ENCODE measurements around the gene KIAA0319L. TPM values are rescaled to one million over a fixed set of nuclear protein-coding genes. Genes with fewer than 3 reads are reported as not detected.
A peak's percentile ranks its signal among the peaks of the same experiment; 100 is the strongest.

Gene KIAA0319L
- total RNA-seq, 1 experiment from 2014 or later = 60.0 TPM

DNA sequence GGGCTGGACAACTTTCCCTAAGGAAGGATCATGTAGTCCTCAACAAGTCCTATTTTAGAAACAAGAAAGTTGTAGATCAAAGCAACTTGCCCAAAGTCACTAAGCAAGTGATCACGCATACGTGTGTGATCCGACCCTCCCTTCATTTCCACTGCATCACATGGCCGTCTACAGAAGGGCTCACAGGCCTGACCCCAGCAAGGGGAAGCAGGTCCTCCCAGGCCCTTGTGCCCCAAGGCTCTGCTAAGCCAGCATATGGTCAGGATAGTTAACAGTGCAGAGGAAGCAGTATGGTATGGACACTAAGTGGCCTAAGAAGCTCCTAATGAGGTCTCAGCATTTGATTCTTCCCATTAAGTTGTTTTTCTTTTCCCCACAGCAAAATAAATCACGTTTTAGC, 40.7 kb upstream of the KIAA0319L start:
- no TSS peak for BruUV-seq (replicated peaks)

GRCh38 chr1:35595684-35596083, 38.5 kb upstream of the KIAA0319L start:
- ATAC-seq = peak; percentile 18; the same call in 1 of the 2 replicates
- no TSS peak for BruUV-seq (replicated peaks)
- ChIA-PET CTCF (no interaction called here), POLR2A (no interaction called here)
- no peak for DNase-seq (ENCODE audit: low read depth, low spot score)
- in situ Hi-C loops (cut with HindIII; ENCODE audit: low pct_unique_long_range_greater_than_20kb, low sequenced_read_pairs) = no loop called here
- intact Hi-C loops (cut with micrococcal nuclease; ENCODE audit: unreplicated experiment) = no loop called here
- no peaks in the 10 kb centered on the region for H3K9me3 ChIP-seq (ENCODE audit: control insufficient read depth, insufficient read depth, low read depth, low read length)
- no peak overlapping the region for H3K27ac ChIP-seq (ENCODE audit: low read length)
- H3K4me1 ChIP-seq (ENCODE audit: control insufficient read depth, insufficient read depth, low read length) = no peaks in the 10 kb centered on the region
- no peak overlapping the region for H3K4me3 ChIP-seq (ENCODE audit: low read depth in 2 of 2, low read length in 2 of 2)
- H3K36me3 ChIP-seq (ENCODE audit: control insufficient read depth, insufficient read depth, low read length) = peaks cover 4% of the 10 kb centered on the region
- 0 out of 2 replicates have a peak, but pooled peaks have one; percentile 43 for TF ChIP-seq POLR2AphosphoS5 (IDR thresholded peaks at IDR 0.05; ENCODE audit: low read depth, low read length)
- no peak for TF ChIP-seq REST (IDR thresholded peaks at IDR 0.05; ENCODE audit: insufficient read depth in 1 of 2, low read depth in 2 of 2, low read length in 1 of 2)
- no peaks in the 10 kb centered on the region for H3K27me3 ChIP-seq (ENCODE audit: control insufficient read depth, insufficient read depth, low read length)

More for the DNA sequence above, 40.7 kb upstream of the KIAA0319L start:
- ATAC-seq = no peak
- H3K27ac ChIP-seq (ENCODE audit: low read length) = no peak overlapping the region
- in situ Hi-C loops (cut with HindIII; ENCODE audit: low pct_unique_long_range_greater_than_20kb, low sequenced_read_pairs) (no loop called here), intact Hi-C loops (cut with micrococcal nuclease; ENCODE audit: unreplicated experiment) (no loop called here)
- no peak for DNase-seq (ENCODE audit: low read depth, low spot score)
- no peaks in the 10 kb centered on the region for H3K9me3 ChIP-seq (ENCODE audit: control insufficient read depth, insufficient read depth, low read depth, low read length)
- no peaks in the 10 kb centered on the region for H3K27me3 ChIP-seq (ENCODE audit: control insufficient read depth, insufficient read depth, low read length)
- ChIA-PET POLR2A (interaction anchor here (0.6 kb wide), 1 partner anchor 29 kb away, joined by 11 read pairs; no protein-coding TSS in a partner anchor), CTCF (no interaction called here)
- H3K36me3 ChIP-seq (ENCODE audit: control insufficient read depth, insufficient read depth, low read length) = peaks cover 8% of the 10 kb centered on the region
- no peaks in the 10 kb centered on the region for H3K4me1 ChIP-seq (ENCODE audit: control insufficient read depth, insufficient read depth, low read length)
- TF ChIP-seq POLR2AphosphoS5 (IDR thresholded peaks at IDR 0.05; ENCODE audit: low read depth, low read length) (no peak), REST (IDR thresholded peaks at IDR 0.05; ENCODE audit: insufficient read depth in 1 of 2, low read depth in 2 of 2, low read length in 1 of 2) (no peak), TCF7L2 (IDR thresholded peaks at IDR 0.05; ENCODE audit: low read depth, low read length) (no peak), SIN3A (IDR thresholded peaks at IDR 0.05; ENCODE audit: borderline replicate concordance, insufficient read depth, low read depth, low read length) (no peak), CTCF (IDR thresholded peaks at IDR 0.05) (no peak)
- H3K4me3 ChIP-seq (ENCODE audit: low read depth in 2 of 2, low read length in 2 of 2) = no peak overlapping the region

Data from Panc1 (cell line).